IgD-negative memory B cell (primary cell): ENCODE measurements around the gene RBX1. TPM values are rescaled to one million over a fixed set of nuclear protein-coding genes. Genes with fewer than 3 reads are reported as not detected.
A peak's percentile ranks its signal among the peaks of the same experiment; 100 is the strongest.
"Not testable (repeated sequence)": the region's sequence is repeated elsewhere in the genome, so short reads cannot be mapped to it uniquely, and the experiment has no call there.

Experiments used
- H3K27ac Mint-ChIP-seq, 3 donors: one replicate each; pipeline ENCODE4 v1.8.0; 2020 to 2022; ENCODE audit warnings: mild to moderate bottlenecking in 3 of 3, mixed read lengths in 3 of 3, moderate library complexity in 1 of 3
- H3K27me3 Mint-ChIP-seq: one replicate; pipeline ENCODE4 v1.8.0; 2021; ENCODE audit warnings: mixed read lengths
- H3K36me3 Mint-ChIP-seq: one replicate; pipeline ENCODE4 v1.8.0; 2020; ENCODE audit warnings: mild to moderate bottlenecking, mixed read lengths
- H3K4me1 Mint-ChIP-seq, 3 donors: one replicate each; pipeline ENCODE4 v1.8.0; 2020 to 2022; ENCODE audit warnings: mixed read lengths in 3 of 3, mild to moderate bottlenecking in 1 of 3
- H3K4me3 Mint-ChIP-seq, 4 donors: one replicate each; pipeline ENCODE4 v1.8.0; 2020 to 2022; ENCODE audit warnings: mild to moderate bottlenecking in 4 of 4, mixed read lengths in 4 of 4, moderate library complexity in 3 of 4
- H3K9me3 Mint-ChIP-seq, 3 donors: one replicate each; pipeline ENCODE4 v1.8.0; 2020 to 2021; ENCODE audit warnings: mixed read lengths in 3 of 3, mild to moderate bottlenecking in 1 of 3
- polyA plus RNA-seq: library from polyadenylated mRNA; unstranded; fragments of 300-500 nt; fragmentation: Illumina TruSeq; gene quantifications from one replicate; pipeline ENCODE4 v1.2.3, GENCODE V29; 2021

Gene RBX1
- polyA plus RNA-seq, 1 donor from 2014 or later, result 150 TPM

GRCh38 chr22:40991298-40991697, 40.1 kb downstream of the RBX1 start:
- Mint-ChIP-seq H3K36me3 (no peaks in the 10 kb centered on the region), H3K9me3 (peaks cover 0 to 1% (median 0%) of the 10 kb centered on the region in 3 donors), H3K4me1 (peaks cover 0 to 4% (median 0%) of the 10 kb centered on the region in 3 donors), H3K4me3 (peak overlapping the region in 1 of 4 donors; percentile 54), H3K27me3 (peaks cover 15% of the 10 kb centered on the region), H3K27ac (no peak overlapping the region)

GRCh38 chr22:40995821-40996220, 44.6 kb downstream of the RBX1 start:
- Mint-ChIP-seq H3K27ac (no peak overlapping the region), H3K9me3 (peaks cover 0 to 5% (median 1%) of the 10 kb centered on the region in 3 donors), H3K36me3 (peaks cover 4% of the 10 kb centered on the region), H3K27me3 (peaks cover 14% of the 10 kb centered on the region), H3K4me3 (no peak overlapping the region), H3K4me1 (peaks cover 0 to 5% (median 0%) of the 10 kb centered on the region in 3 donors)

- peaks cover 7% of the 10 kb centered on the region for H3K27me3 Mint-ChIP-seq
- H3K27ac Mint-ChIP-seq, result no peak overlapping the region
- peaks cover 4% of the 10 kb centered on the region for H3K36me3 Mint-ChIP-seq
- peak overlapping the region in 1 of 4 donors; percentile 29 for H3K4me3 Mint-ChIP-seq
- H3K4me1 Mint-ChIP-seq, result peaks cover 0 to 5% (median 0%) of the 10 kb centered on the region in 3 donors
- peaks cover 0 to 5% (median 1%) of the 10 kb centered on the region in 3 donors for H3K9me3 Mint-ChIP-seq
Measured at GRCh38 chr22:40997520-40997919, 46.3 kb downstream of the RBX1 start.

- Mint-ChIP-seq H3K4me3 (no peak overlapping the region), H3K4me1 (peaks cover 0 to 1% (median 0%) of the 10 kb centered on the region in 3 donors), H3K9me3 (peaks cover 0 to 5% (median 0%) of the 10 kb centered on the region in 3 donors), H3K27ac (peak overlapping the region in 1 of 3 donors; percentile 78), H3K36me3 (peaks cover 4% of the 10 kb centered on the region), H3K27me3 (peaks cover 2% of the 10 kb centered on the region)
Measured at GRCh38 chr22:41000040-41000565, 48.9 kb downstream of the RBX1 start.

GRCh38 chr22:41000941-41001721, 50.0 kb downstream of the RBX1 start:
- peaks cover 0 to 1% (median 0%) of the 10 kb centered on the region in 3 donors for H3K4me1 Mint-ChIP-seq
- H3K9me3 Mint-ChIP-seq, result peaks cover 0 to 5% (median 0%) of the 10 kb centered on the region in 3 donors
- H3K27ac Mint-ChIP-seq, result no peak overlapping the region
- peaks cover 4% of the 10 kb centered on the region for H3K36me3 Mint-ChIP-seq
- peaks cover 3% of the 10 kb centered on the region for H3K27me3 Mint-ChIP-seq
- H3K4me3 Mint-ChIP-seq, result no peak overlapping the region

- peaks cover 0 to 1% (median 0%) of the 10 kb centered on the region in 3 donors for H3K4me1 Mint-ChIP-seq
- H3K4me3 Mint-ChIP-seq, result no peak overlapping the region
- H3K9me3 Mint-ChIP-seq, result peaks cover 0 to 5% (median 0%) of the 10 kb centered on the region in 3 donors
- no peak overlapping the region for H3K27ac Mint-ChIP-seq
- peaks cover 4% of the 10 kb centered on the region for H3K36me3 Mint-ChIP-seq
- peaks cover 3% of the 10 kb centered on the region for H3K27me3 Mint-ChIP-seq
Measured at GRCh38 chr22:41001722-41002122, 50.5 kb downstream of the RBX1 start.

- H3K36me3 Mint-ChIP-seq, H3K9me3 Mint-ChIP-seq, H3K27me3 Mint-ChIP-seq, H3K4me3 Mint-ChIP-seq, H3K4me1 Mint-ChIP-seq: not testable (repeated sequence)
- peak overlapping the region in 1 of 3 donors; percentile 51 for H3K27ac Mint-ChIP-seq
Measured at GRCh38 chr22:41002386-41002785, 51.2 kb downstream of the RBX1 start.

GRCh38 chr22:41003066-41003465, 51.9 kb downstream of the RBX1 start:
- Mint-ChIP-seq H3K27ac (no peak overlapping the region), H3K9me3 (peaks cover 0 to 5% (median 0%) of the 10 kb centered on the region in 3 donors), H3K4me1 (peaks cover 0 to 1% (median 0%) of the 10 kb centered on the region in 3 donors), H3K36me3 (peaks cover 5% of the 10 kb centered on the region), H3K4me3 (no peak overlapping the region), H3K27me3 (peaks cover 5% of the 10 kb centered on the region)

GRCh38 chr22:41003976-41004375, 52.8 kb downstream of the RBX1 start:
- H3K36me3 Mint-ChIP-seq, result peaks cover 5% of the 10 kb centered on the region
- no peak overlapping the region for H3K27ac Mint-ChIP-seq

GRCh38 chr22:41009222-41009948, 58.2 kb downstream of the RBX1 start:
- H3K36me3 Mint-ChIP-seq, result peaks cover 2% of the 10 kb centered on the region

More at GRCh38 chr22:41003976-41004375, 52.8 kb downstream of the RBX1 start:
- H3K4me3 Mint-ChIP-seq, result no peak overlapping the region
- peaks cover 0 to 5% (median 0%) of the 10 kb centered on the region in 3 donors for H3K9me3 Mint-ChIP-seq
- peaks cover 5% of the 10 kb centered on the region for H3K27me3 Mint-ChIP-seq
- peaks cover 0 to 1% (median 0%) of the 10 kb centered on the region in 3 donors for H3K4me1 Mint-ChIP-seq

GRCh38 chr22:41015003-41015402, 63.8 kb downstream of the RBX1 start:
- H3K27me3 Mint-ChIP-seq, result peaks cover 2% of the 10 kb centered on the region
- H3K27ac Mint-ChIP-seq, result no peak overlapping the region
- H3K9me3 Mint-ChIP-seq, result no peaks in the 10 kb centered on the region
- peaks cover 0 to 1% (median 1%) of the 10 kb centered on the region in 3 donors for H3K4me1 Mint-ChIP-seq
- no peaks in the 10 kb centered on the region for H3K36me3 Mint-ChIP-seq
- H3K4me3 Mint-ChIP-seq, result no peak overlapping the region

More at GRCh38 chr22:41009222-41009948, 58.2 kb downstream of the RBX1 start:
- Mint-ChIP-seq H3K27ac (no peak overlapping the region), H3K27me3 (peaks cover 7% of the 10 kb centered on the region), H3K9me3 (no peaks in the 10 kb centered on the region), H3K4me1 (peaks cover 0 to 1% (median 0%) of the 10 kb centered on the region in 3 donors), H3K4me3 (no peak overlapping the region)

GRCh38 chr22:41021061-41021612, 70.0 kb downstream of the RBX1 start:
- peaks cover 6 to 10% (median 8%) of the 10 kb centered on the region in 3 donors for H3K4me1 Mint-ChIP-seq
- no peaks in the 10 kb centered on the region for H3K9me3 Mint-ChIP-seq
- peak overlapping the region; percentile 81 to 97 (median 86) for H3K27ac Mint-ChIP-seq
- peak overlapping the region; percentile 57 to 98 (median 93) for H3K4me3 Mint-ChIP-seq
- no peaks in the 10 kb centered on the region for H3K27me3 Mint-ChIP-seq
- no peaks in the 10 kb centered on the region for H3K36me3 Mint-ChIP-seq

GRCh38 chr22:41021613-41022454, 70.7 kb downstream of the RBX1 start:
- H3K4me3 Mint-ChIP-seq, result peak overlapping the region; percentile 57 to 98 (median 94)
- peaks cover 6 to 10% (median 8%) of the 10 kb centered on the region in 3 donors for H3K4me1 Mint-ChIP-seq
- no peaks in the 10 kb centered on the region for H3K9me3 Mint-ChIP-seq
- H3K27me3 Mint-ChIP-seq, result no peaks in the 10 kb centered on the region
- peak overlapping the region; percentile 90 to 97 (median 94) for H3K27ac Mint-ChIP-seq
- H3K36me3 Mint-ChIP-seq, result no peaks in the 10 kb centered on the region
